HG03520 (cell line): ENCODE data around the gene SEC16A.

Experiments used
- ATAC-seq: cut with Tn5 transposase; IDR thresholded peaks from one replicate; pipeline ENCODE4 v1.9.1; 2021; ENCODE audit warnings: mild to moderate bottlenecking, moderate library complexity; ENCODE audit not compliant: unreplicated experiment

SEC16A gene

DNA sequence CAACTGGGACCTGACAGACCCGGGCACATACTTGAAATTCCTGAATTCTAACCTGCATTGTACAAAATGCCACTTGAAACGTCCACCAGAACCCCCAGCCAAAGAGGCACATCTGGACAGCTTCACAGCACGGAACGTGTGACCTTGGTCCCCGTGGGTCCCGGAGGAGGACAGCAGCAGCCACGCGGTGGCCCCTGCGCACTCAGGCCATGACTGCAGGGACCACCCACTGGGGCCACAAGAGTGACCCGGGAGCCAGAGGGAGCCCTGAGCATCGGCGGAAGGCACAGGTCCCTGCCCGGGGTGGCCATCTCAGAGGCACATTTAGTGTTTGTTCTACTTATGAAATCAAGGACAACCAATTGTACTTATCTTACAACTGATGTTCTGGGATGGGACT is 80.8 kb downstream of the SEC16A start:
- ATAC-seq, result no peak

DNA sequence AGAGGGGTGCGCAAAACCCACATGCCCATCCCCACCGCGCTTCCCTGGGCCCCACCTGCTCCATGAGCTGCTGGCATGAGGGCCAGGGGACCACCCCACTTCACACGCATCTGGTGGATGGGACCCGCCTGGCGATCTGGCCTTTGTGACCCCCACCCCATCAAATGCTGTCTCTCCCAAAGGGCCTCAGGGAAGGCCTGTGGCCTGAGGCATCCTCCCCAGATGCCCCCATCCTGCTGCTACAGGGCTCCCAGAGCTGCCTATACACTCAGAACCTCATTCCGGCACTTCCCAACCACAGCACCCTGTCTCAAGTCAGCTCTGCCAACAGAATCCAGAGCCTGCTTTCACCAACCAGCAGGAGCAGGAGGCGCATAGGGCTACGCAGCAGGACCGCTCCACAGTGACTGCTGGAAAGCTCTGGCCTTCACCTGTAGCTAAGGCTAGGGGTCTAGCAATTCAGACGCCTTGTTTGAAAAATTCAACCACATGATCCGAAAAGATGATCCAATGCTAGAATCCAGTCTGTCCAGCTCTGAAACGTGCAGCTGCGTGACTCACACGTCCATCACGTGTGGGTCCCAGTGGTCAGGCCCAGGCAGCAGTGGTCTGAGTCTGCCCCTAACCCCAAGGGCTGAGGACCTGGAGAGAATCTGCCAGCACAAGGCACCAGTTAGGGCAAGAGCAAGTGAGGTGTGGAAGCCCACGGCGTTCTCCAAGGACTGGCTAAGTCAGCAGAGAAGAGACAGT is 81.5 kb downstream of the SEC16A start:
- ATAC-seq, result no peak

DNA sequence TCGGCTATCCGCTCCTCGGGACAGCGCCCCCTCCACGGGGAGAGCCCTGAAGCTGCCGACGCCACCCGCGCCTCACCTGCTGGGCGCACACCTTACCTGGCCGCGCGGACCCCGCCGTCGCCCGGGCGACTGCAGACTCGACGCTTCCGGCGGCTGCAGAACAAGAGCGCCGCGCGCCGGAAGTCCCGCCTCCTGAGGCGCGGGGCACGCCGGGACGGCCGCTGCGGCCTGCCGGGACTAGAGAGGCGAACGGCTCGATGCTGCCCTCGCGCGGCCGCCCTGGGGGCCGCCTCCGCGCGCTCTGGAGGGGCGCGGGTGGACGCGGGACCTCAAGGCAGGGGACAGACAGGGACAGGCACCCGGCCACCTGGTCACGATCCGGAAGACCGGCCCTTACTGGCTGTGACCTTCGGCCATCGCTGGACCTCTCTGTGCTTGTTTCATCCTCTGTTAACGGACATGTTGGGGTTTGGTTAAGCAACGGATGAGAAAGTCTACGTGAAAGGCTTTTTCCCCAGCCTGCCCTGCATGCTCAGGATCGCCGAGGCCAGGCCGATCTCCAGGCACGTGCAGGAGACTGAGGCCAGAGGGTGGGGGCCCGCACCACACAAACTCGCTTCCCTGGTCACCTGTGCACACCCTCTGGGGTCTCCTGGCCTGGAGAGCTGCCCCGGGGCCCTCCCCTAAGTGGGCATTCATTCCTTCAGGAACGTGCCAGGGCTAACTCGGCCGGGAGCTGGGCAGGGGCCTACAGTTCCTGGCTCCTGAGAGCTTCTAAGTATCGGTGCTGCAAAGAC is 82.6 kb downstream of the SEC16A start, which contains the start of gene SNAPC4:
Gene SNAPC4 (minus strand): TSS at position 133 of the 797 bp plus-strand sequence. CDS start 1,742 bp downstream, outside the sequence.
- ATAC-seq, result peak; percentile 68

DNA sequence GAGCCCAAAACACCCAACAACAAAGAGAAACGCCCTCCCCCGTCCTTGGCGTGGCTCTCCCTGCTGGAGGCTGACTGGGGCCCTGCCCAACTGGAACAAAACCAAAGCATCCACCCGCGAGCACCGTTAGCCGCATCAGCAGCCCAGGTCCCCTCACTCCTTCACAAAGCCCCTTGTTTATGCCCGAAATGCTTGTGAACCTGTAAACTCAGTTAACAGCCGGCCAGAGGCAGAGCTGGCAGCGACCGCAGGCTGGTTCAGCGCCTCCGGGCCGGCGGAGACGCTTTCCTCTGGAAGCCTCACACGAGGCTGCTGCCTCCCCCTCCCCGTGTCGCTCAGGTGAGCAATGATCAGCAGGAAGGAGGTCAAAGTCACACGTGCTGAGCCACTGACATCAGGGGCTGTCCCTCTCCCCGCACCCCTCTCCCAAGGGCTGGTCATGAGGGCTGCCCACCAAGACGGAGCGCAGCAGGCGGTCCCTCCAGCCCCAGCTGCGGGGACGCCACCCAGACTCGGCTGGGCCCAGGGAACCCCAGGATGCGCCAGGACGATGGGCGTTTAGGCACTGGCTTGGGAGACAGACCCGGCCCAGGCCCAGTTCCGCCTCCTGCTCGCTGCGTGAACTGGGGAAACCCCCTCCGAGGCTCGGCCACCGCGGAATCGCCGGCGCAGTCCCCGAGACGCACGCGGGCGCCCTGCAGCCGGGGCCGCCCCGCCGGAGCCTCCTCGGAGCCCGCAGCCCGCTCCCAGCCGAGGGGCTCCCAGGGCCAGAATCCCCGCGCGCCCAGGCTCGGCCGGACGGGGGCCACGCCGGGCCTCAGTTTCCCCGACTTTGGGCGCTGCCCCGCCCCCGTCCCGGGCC is 83.4 kb downstream of the SEC16A start:
- peak; percentile 16 for ATAC-seq

DNA sequence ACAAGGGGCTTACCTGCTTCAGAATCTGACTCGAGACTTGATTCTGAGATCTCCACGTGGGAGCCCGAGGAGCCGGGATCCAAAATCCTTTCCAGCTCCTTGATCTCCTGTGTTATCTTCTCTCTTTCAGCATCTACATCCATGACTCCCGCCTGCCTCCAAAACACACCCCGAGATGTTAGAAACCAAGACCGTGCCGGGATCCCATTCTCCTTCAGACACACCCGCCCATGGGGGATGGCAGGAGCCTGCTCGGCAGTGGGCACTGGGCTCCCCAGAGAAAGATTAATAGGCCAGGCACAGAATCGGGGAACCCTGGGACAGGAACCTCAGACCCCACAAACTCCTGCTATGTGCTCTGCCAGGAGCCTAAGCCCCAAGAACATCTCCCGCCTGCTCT is 84.6 kb downstream of the SEC16A start:
- no peak for ATAC-seq

DNA sequence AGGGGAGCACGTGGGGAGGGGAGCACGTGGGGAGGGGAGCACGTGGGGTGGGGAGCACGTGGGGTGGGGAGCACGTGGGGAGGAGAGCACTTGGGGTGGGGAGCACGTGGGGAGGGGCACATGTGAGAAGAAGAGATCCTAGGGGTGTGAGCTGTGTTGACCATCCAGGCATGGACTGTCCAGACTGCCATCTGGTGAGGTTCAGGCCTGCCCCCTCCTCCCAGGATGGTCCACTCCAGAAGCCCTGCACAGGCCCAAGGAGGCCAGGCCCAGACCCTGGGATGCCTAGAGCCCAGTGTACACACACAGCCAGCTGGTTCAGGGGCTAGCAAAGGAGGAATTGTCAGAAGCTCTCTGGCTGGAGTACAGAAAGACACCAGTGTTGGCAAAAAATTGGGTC is 85.2 kb downstream of the SEC16A start:
- ATAC-seq, result no peak

DNA sequence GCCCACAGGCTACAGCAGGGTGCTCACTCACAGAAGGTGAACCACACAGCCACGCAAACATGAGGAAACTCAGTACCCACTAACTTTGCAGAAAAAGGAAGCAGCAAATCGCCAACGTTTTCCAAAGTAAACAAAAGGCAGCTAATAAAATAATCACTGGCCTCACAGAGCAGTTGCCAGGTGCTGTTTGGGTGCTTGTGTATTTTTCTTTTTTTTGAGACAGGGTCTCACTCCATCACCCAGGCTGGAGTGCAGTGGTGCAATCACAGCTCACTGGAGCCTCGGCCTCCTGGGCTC is 86.7 kb downstream of the SEC16A start:
- ATAC-seq, result no peak

DNA sequence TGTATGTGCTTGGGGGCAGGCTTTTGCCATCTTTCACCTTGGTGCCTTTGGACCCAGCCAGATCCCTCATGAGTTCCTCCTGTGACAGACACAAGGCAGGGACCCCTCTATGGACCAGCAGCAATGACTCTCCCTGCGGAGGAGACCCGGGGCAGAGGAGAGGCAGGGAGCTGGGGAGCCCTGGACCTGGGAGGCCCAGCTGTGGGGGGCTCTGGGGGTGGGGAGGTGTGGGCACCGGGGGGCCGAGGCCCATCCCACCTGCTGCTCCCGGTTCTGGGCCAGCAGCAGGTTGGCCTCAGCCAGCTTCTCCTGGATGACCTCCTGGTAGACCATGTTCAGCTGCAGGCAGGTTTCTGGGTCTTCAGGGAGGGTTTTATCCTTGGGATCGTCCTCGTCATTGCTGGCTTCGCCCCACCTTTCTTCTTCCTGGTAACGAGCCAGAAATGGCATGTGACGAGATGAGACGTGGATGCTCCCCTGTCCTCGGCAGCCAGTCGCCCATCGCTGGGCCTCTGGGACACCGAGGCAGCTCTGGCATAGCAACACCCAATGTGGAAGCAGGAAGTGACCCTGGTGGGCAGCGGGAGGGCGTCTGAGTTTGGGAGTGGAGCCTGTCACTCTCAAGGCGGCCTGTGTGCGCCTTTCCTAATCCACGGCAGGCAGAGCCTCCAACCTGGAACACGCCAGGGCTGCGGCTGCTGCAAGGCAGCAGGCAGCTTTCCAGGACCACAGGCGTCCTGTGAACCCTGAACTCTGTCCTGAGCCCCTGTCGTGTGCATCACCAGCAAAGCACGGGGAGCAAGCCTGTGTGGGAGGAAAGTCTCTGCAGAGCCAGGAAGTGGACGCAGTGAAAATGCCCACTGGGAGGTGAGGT is 87.3 kb downstream of the SEC16A start:
- no peak for ATAC-seq

DNA sequence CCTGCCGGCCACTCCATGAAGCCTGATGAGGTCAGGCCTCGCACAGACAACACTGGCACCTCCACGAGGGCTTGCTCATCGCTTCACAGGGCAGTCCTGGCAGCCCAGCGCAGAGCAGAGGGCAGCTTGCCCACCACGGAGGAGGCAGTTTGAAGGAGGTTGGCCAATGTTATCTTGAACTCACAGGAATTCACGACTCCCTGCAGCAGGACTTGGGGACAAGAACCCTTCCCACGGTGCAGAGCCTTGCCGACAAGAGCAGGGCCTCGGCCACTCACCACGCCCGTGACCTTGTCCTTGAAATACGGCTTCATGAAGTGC is 87.9 kb downstream of the SEC16A start:
- ATAC-seq, result no peak

DNA sequence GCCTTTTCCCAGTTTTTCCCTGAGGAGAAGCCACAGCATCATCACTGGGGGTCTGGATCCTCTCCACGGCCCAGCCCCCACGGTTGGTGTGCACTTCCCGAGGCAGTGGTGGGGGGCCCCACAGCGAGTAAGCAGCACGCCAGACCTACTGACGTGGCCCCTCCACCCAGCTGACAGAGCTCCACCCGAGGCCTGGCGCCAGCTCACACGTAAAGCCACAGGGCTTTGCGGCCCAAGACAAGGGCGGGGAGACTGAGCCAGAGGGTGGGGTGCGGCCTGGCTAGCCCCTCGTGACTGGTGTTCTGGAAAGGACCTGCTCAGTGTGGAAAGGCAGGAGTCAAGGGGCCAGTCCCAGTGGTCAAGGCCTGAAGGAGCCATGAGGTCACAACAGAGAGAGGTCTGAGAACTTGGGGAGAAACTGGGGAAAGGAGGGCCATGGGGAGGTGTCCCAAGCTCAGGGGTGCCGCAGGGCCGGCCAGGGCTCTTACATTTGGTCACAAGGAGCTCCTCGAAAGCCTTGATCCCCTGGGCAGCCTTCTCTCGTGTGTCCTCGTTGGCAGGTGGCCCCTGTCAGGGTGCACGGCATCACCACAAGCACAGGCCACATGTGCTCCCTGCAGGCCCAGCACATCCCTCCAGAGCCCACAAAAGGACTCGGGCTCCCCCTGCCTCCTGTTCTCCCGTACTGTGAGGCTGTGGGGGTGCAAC is 88.4 kb downstream of the SEC16A start:
- no peak for ATAC-seq

DNA sequence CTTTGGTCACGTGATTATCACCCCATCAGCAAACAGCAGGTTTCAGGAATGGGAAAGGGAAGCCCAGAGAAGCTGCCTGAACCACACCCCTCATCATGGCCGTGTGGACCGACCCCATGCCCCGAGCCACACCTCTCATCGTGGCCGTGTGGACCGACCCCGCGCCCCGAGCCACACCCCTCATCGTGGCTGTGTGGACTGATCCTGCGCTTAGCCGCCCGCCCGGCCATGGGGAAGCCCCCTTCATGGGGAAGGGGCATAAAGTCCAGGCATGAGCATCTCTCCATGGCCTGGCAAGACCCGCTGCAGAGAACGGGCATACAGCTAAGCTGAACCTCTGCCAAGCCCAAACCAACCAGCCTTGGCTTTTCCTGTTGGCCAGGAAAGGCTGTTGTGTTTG is 89.3 kb downstream of the SEC16A start:
- ATAC-seq, result no peak

DNA sequence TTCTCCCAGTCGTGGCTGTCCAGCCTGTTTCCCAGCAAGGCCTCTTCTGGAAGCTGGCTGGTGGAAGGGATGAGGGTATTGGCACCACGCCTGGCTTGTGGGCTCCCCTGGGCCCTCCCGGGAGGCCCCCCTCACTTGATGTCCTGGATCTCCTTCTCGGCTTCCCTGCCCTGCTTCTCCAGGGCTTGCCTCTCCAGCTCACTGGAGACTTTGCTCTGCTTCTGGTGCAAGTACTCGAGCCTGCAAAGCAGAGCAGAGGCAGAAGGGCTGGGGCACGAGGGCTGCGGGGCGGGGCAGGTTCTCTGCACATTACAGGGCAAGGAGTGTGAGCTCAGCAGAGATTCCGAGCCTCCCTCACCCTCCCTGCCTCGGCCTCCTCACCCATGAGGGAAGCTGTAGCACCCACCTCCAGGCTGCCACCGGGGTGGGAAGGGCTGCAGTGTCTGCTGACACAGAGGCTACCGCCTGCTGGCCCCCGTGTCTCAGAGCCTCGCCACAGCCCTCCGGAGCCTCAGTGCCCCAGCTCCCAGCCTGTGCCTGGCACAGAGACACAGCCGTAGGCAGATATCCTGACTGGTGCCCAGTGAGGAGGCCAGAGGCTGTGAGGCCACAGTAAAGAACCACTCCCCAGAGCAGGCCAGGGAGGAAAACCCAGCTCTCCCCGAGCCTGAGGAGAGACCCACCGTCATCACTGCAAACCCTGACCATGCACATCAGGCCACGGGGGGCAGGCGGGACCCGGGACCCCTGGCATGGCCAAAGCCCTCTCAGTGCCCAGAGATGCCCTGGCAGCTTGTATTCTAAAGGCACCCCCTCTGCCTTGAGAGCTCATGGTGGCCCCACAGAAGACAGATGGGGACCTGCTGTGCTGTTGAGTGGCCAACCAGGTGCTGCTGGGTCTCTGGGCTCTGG is 90.0 kb downstream of the SEC16A start:
- ATAC-seq, result no peak

DNA sequence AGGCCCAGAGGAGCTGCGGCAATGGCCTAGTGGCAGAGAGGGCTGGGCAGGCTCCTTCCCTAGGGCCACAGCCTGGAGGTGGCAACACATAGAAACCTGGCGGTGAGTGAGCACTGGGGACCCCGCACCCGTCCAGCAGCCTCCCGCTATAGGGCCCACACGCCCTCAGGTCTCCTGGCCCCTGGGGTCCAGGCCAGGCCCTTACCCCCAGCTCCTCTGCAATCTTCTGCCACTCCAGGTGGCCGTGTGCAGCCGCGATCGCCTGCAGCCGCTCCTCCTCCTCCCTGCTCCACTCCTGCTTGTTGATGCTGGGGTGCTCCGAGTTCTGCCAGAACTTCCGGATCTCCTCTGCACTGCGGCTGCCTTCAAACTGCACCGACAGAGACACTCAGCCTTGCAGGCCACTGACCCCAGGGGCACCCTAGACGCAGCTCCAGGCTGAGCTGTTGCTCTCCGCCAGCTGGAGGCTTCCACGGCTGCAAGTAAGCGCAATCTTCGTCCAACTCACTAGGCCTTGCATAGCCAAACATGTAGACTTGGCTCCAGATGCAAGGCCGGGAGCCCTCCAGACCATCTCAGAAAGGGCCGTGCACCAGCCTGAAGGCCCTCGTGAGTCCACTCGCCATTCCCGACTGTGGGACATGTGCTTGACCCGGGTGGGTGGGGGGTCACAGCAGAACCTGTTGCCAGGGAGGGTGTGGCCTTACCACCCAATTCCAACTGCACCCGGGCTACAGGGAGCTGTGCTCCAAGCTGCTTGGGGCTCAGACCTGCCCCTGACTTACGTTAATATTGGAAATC is 90.9 kb downstream of the SEC16A start:
- no peak for ATAC-seq
